Measurements from ENCODE around the gene CRYGC.
"Not testable (repeated sequence)": the region's sequence is repeated elsewhere in the genome, so short reads cannot be mapped to it uniquely, and the experiment has no call there.

The CRYGC gene

DNA sequence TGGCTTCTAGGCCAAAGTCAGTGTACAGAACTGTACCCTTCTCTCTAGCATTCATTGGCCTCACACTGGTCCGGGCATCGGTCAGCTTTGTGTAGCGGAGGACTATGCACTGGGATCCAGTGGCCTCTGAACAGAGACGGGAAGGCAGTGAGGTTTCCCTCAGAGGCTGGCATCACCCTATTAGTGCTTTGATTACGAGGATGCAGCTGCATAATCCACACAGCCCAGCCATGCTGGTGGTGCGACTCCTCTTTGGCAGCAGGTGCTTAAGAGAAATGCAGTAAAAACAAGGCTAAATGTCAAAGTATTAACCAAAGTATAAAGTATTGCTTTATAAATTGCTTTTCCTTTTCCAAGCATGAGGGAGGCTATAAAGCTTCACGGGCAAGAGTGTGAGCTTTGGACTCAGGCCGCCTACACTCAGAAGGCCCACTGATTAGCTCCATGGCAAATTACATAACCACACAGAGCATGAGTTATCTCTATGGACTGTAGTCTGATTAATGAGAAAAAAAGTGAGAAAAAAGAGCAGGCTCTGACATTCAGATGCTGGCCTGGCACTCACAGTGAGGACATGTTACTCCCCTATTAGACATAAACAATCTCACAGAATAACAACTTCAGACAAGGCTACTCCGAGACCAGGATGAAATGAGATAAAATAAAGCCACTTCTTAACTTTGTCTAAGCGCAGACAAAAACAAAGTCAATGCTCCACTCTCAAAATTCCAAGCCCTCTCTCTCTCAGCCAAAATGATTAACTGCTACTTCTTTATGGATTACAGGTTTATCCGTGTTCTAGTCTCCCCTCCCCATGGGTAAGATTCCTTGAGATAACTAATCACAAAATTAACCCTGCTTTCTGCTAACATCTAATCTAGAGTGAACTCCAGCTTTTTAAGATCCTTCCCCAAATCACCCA, 6.4 kb upstream of the CRYGC start:
- no peak for DNase-seq

DNA sequence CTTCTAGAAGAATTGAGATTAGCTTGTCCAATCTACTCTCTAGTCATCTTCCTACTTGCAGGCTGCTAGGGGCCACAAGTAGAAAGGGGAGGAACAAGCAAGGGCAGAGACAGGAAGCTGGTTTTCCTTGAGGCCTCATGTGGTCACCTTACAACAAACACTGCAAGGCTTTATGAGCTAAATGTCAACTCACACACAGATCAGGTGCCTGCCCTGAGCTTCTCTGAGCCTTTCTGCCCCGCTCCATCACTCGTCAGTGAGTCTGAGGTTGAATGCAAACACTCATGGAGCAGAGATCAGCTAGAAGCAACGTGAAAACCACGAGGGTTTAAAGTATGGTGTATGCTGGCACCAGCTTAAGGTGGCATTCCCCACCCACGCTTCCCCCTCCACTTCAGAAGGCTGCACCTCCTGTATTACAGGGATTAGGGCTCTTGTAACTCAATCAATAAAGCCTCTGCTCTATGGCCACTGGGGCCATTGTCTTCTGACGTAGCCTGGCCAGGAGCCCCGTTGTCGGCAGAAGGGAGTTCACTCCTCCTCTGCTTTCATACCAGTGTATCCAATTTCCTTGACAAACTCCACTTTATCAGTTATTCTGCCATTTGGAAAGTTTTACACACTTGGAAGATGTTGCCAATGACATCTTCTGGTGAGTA, 5.4 kb upstream of the CRYGC start:
- DNase-seq: no peak

DNA sequence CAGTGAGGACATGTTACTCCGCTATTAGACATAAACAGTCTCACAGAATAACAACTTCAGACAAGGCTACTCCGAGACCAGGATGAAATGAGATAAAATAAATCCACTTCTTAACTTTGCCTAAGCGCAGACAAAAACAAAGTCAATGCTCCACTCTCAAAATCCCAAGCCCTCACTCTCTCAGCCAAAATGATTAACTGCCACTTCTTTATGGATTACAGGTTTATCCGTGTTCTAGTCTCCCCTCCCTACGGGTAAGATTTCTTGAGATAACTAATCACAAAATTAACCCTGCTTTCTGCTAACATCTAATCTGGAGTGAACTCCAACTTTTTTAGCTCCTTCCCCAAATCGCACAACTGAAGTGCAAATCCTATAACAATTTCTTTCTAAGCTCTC, 1.1 kb upstream of the CRYGC start:
- DNase-seq: no peak

DNA sequence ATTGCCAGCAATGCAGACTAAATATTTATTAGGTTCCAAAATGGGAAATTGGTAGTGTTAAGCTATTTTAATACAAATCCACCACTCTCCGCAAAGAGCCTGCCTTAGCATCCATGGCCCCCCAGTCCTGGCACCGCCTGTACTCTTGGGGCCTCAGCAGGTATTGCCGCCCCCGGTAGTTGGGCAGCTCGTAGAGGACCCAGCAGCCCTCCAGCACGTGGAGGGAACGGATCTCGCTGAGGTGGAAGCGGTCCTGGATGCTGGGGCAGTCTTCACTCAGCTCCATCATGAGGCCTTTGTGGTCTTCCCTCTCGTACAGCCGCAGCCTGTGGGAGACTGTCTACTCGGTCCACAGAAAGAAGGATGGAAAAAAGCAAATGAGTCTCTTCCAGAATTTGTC, 1.5 kb downstream of the CRYGC start:
- DNase-seq: no peak

DNA sequence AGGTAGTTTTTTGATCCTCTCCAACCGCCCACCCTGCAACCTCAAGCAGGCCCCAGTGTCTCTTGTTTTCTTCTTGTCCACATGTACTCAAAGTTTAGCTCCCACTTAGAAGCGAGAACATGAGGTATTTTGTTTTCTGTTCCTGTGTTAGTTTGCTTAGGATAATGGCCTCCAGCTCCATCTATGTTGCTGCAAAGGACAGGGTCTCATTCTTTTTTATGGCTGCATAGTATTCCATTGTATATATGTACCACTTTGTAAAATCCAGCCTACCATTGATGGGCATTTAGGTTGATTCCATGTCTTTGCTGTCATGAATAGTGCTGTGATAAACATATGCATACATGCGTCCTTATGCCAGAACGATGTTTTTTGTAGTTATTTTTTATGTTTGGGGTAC, 2.5 kb downstream of the CRYGC start:
- no peak for DNase-seq

DNA sequence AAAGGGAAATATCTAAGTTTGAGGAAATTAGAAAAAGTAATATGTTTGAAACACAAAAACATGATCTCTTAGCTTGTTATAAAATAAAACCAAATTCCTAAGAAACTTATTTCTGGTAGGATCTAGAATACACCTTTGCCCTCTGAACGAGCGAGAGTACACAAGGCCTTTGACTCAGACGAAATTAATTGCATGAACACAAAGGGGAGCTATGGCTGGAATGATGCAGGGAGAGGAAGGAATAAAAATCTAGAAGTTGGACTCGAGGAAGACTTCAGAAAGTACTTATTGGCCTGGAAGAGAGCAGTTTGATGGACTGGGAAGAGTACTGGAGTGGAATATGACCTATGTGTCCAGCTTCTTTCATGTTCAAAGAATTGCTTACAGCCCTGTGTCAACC, 4.4 kb downstream of the CRYGC start:
- no peak for DNase-seq

DNA sequence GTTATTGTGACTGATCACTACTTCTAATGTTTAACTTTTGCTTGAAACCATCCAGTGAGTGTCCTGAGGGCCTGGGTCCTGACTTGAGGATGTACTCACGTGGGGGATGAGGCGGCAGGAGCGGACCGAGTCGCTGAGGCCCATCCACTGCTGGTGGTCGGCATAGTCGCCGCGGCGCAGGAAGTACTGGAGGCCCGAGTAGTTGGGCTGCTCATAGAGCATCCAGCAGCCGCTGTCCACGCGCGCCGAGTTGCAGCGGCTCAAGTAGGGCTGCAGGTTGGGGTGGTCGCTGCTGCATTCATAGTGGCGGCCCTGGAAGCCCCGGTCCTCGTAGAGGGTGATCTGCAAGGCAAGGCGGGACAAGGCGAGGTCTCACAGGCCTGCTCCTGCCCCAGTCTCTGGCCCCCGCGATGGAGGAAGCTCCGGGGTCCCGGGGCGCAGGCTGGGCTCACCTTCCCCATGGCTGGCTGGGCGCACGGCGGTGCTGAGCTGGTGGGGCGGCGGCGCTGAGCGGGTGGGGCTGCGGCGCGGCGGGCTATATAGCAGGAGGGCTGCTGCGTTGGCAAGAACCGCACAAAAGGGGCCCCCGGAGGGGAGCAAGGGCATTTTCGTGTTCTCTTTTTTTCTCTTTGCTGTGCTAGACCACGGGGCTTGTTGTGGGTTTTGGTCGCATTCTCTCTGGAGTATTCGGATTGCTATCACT, 5.5 kb downstream of the CRYGC start, which contains the start of gene CRYGD:
TSS of gene CRYGD (minus strand) at position 512 of the 703 bp plus-strand sequence. CDS start at position 461, 51 bp downstream.
- DNase-seq: not testable (repeated sequence)

DNA sequence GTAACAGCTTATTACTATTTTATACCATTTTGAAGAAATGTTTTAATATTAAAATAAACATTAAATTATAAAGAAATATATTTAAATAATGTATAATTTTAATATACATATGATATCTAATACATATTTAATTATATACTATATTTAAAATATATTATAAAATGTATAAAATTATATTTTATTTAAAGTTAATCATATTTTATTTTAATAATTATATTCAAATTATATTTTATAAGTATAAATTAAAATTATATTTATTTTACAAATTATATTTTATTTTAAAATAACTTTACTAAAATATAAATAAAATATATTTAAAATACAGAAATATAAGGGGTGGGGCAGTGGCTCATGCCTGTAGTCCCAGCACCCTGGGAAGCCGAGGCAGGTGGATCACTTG, 7.4 kb downstream of the CRYGC start:
- no peak for DNase-seq

DNA sequence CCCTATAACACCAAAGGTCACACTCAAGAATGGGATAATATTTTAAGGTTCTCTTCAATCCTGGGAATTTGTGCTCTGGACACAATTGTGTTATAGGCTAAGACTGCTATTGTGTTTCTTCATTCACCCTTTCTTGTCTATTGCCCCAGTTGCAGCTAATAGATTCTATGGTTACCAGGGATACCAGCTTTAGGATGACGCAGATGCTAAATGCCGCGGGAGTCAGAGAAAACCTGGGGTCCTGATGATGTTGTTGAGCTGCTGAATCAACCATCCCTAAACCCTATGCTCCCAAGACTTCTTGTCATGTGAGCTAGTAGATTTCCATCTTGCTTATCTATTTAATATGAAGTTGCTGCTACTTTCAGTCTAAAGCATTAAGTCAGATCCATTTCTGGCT, 10.7 kb downstream of the CRYGC start:
- DNase-seq: no peak

DNA sequence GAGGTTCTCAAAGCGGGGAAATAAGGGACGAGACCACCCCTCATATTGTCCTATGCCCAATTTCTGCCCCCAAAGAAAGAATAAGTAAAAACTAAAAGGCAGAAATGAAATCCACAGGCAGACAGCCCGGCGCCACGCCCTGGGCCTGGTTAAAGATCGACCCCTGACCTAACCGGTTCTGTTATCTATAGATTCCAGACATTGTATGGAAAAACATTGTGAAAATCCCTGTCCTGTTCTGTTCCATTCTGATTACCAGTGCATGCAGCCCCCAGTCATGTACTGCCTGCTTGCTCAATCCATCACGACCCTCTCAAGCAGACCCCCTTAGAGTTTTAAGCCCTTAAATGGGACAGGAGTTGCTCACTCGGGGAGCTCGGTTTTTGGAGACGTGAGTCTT, 12.2 kb downstream of the CRYGC start:
- DNase-seq: not testable (repeated sequence)

DNA sequence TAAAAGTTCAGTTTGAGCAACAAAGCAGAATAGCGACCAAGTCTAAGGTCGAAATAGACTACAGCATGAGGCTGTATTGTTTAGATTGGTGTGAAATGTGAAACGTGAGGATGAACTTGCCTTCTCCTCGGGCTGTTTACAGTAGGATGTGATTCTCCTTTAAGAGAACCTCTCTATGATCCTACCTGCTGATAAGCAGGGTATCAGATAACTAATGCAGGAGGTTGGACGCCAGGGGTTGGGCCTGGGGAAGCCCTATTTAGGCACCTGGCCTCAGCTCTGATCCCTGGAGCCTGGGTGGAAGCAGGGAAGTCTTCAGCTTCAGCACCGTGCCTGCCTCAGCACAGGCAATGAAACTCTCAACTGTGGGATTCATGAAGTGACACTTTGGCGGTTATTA, 16.7 kb downstream of the CRYGC start:
- DNase-seq: no peak

DNA sequence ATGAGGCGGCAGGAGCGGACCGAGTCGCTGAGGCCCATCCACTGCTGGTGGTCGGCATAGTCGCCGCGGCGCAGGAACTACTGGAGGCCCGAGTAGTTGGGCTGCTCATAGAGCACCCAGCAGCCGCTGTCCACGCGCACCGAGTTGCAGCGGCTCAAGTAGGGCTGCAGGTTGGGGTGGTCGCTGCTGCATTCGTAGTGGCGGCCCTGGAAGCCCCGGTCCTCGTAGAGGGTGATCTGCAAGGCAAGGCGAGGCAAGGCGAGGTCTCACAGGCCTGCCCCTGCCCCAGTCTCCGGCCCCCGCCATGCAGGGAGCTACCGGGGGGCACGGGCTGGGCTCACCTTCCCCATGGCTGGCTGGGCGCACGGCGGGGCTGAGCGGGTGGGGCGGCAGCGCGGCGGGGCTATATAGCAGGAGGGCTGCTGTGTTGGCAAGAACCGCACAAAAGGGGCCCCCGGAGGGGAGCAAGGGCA, 17.3 kb downstream of the CRYGC start:
- DNase-seq: not testable (repeated sequence)

DNA sequence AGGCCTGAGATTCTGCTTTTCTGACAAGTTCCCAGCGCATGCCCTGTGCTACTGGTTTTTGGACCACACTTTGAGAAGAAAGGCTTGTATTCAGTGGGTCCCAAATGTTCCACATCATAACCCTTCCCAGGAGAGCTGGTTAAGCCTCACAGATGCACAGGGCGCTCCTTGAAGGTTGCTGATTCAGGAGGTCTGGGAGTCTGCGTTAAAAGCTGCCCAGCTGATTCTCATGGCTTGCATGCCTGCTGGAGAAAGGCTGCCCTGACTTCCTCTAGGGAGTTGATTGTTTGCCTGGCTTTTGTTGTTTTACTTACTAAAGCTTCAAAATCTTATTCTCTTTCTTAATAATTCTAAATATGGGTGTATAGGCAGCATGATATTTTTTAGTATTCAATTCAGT, 26.0 kb downstream of the CRYGC start:
- no peak for DNase-seq

DNA sequence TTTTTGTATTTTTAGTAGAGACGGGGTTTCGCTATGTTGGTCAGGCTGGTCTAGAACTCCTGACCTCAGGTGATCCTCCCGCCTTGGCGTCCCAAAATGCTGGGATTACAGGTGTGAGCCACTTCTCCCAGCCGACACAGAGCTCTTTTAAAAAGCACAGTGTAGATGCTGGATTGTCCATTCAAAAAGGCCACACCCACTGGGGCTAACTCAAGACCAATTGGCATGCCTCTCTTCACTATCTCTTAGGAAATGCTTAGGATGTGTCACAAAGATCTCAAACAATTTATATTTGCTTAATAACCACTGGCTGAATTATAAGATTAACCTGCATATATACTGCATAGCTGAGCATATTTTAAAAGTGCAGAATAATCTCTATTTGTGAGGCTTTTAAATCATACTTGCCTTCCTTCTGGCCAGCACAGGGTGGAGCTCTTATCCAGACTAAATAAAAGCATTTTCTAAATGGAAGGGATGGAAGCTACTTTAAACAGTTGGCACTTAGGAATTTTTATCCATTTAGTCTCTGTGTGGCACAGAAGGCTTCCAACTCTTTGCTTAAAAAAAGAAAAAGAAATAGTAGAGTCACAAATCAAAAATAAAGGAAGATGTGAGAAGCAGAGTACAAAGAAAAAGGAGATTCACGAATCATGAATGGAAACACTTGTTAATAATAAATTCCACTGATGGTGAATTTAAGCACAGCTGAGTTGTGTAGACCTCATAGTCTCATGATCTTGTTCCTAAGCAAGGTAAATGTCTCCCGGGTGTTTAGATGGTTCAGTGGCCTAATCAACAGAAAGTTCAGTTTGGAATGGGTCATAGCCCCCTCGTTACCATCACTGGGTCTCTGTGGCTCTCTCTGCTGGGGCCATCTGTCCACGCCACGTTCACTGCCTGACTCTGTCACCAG, 27.7 kb downstream of the CRYGC start:
- no peak for DNase-seq

DNA sequence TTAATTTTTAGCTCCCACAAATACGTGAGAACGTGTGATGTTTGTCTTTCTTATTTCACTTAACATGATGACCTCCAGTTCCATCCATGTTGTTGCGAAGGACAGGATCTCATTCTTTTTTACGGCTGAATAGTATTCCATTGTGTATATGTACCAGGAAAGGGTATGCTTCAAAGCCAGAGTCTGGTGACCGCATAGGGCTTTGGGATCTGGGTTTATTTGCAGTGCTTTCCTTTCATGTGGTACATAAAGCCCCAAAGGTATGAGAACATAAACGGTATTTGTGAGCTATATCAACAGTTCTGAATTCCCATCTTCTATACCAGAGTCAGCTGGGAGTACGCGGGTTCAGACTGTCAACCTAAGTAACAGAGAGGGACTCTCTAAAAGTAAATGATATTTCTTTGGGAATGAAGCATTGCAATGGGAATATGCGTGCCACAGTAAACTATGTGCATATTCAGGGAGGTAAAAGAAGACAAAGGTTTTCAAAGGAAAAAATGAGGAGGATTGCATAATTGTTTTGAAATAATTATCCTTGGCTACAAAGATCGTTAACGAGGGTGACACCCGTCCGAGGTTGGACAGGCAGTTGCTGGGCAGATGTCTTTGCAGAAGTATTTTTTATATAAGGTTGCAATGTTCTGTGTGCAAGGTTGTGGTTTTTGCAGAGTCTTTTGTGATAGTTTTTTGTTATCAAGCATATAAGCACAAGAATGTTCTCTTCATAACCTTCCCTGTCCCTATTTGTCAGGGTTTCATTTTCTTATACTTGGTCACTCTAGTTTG, 29.8 kb downstream of the CRYGC start:
- DNase-seq: no peak

DNA sequence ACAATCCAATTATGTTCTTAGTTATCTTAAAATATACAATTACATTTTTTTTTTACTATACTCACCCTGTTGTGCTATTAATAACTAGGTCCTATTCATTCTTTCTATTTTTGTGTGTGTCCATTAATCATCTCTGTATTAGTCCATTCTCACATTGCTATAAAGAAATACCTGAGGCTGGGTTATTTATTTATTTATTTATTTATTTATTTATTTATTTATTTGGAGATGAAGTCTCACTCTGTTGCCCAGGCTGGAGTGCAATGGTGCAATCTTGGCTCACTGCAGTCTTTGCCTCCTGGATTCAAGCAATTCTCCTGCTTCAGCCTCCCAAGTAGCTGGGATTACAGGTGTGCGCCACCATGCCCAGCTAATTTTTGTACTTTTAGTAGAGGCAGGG, 30.9 kb downstream of the CRYGC start:
- not testable (repeated sequence) for DNase-seq

DNA sequence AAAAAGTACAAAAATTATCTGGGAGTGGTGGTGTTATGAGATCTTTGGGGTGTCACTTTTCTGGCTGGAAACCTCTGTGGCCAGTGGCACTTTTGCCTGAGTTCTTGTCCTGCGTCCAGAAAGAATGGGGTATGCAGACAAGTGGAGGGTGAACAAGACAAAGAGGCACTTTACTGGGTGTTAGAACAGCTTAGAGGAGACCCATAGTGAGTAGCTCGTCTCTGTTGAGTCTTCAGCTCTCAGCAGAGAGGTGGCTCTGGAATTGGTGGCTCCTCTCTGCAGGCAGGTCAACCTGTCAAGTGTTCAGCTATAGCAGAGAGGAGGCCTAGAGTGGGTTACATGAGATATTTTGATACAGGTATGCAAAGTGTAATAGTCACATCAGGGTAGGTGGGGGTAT, 31.4 kb downstream of the CRYGC start:
- DNase-seq: no peak

DNA sequence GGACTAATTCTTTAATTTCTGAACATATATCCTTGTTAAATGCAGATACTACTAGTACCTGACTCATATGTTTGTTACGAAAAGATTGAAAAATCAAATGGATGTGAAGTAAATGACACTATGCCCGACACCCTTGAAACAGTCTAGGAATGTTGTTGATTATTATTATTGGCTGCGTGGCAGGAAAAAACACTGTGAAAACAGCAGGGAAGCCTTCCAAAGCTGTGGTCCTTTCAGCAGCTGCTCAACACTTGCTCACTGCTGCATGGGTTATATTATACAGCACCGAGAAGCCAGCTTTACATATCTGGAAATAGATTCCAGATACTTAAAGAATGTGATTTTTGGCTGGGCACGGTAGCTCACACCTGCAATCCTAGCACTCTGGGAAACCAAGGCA, 31.8 kb downstream of the CRYGC start:
- no peak for DNase-seq

DNA sequence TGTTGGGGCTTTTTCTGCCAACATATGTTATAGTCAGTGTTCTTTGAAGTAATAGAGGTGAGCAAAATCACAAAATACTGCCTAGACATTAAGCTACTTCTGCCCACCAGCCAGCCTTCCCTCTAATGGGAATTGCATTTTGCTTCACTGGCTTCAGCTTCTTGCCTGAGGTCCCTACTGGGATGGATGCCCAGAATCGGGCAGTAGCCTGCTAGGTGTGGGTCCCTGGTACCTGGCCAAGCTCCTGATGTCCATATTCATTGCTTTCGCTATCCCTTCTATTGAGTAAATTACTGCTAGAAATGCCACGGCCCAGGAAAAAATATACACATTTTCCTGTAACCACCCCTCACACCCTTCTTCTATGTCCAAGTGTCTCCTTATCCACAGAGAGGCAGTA, 32.3 kb downstream of the CRYGC start:
- no peak for DNase-seq

DNA sequence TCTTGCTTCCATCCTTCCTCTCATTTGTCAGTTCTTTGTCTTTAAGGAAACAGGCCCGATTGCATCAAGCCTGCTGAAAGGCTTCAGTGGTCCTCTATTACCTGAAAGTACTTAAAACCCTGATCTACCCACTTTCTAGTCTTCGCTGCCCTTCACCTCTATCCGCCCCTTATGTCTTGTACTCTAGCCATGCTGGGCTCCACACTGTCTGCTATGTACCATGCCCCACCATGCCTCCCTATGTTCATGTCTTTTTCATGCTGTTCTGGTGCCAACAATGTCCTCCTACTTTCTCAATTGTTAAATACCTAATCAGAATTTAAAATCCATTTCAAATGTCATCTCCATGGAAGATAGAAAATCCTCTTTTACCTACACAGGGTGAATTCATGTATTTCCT, 33.5 kb downstream of the CRYGC start:
- no peak for DNase-seq

DNA sequence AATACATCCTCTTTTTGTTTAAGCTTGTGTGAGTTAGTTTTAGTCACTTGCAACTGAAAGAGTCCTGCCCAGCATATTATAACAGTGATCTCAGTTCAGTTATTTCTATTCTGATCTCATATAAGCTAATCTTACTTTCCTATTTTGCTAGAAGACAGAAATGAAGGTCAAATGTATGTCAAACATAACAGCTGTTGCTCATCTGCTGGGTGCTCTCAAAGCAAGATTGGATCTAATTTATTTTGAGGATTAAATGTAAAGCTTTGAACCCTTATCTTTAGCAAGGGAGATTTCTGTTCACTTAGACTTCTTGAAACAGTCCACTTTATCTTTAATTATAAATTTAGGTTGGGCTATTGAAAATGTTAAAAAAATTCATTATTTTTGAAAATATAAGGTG, 36.5 kb downstream of the CRYGC start:
- DNase-seq: no peak

Data from stimulated activated naive CD4-positive, alpha-beta T cell (primary cell).